Natural killer cell (primary cell): ENCODE results near the gene OPN3. TPM values are rescaled to one million over a fixed set of nuclear protein-coding genes. Genes with fewer than 3 reads are reported as not detected.

ENCODE experiments used
- ATAC-seq, 3 donors: fragments of 150-1000 bp in 2 of 3; fragments of 200-7000 bp in 1 of 3; cut with Tn5 transposase; 1 replicate in 1 of 3; 2 replicates in 2 of 3; pipeline ENCODE4 v1.10.0; 2021; ENCODE audit warnings: mild to moderate bottlenecking in 2 of 3, moderate library complexity in 2 of 3
- DNase-seq, 2 donors: peaks; one replicate each; pipeline versions ENCODE4 v3.0.0 to v3.0.0-alpha.2; 2013 to 2021; ENCODE audit warnings: mixed read lengths in 1 of 2
- H3K27ac ChIP-seq: one replicate; pipeline ENCODE4 v1.5.1; 2013; ENCODE audit warnings: mild to moderate bottlenecking, low read length
- H3K27me3 ChIP-seq: one replicate; pipeline ENCODE4 v1.6.1; 2013; ENCODE audit warnings: low read length; ENCODE audit not compliant: control insufficient read depth, insufficient read depth
- H3K36me3 ChIP-seq: one replicate; pipeline ENCODE4 v1.6.1; 2013; ENCODE audit warnings: low read length; ENCODE audit not compliant: control insufficient read depth, insufficient read depth
- H3K4me1 ChIP-seq: one replicate; pipeline ENCODE4 v1.6.1; 2013; ENCODE audit warnings: low read length; ENCODE audit not compliant: control insufficient read depth, insufficient read depth
- H3K4me3 ChIP-seq: one replicate; pipeline ENCODE4 v1.5.1; 2013; ENCODE audit warnings: low read length
- H3K9me3 ChIP-seq: one replicate; pipeline ENCODE4 v1.6.1; 2013; ENCODE audit warnings: low read length; ENCODE audit not compliant: control insufficient read depth, insufficient read depth
- H3K27ac Mint-ChIP-seq, 2 donors: one replicate each; pipeline ENCODE4 v1.8.0; 2022; ENCODE audit warnings: mild to moderate bottlenecking in 2 of 2, mixed read lengths in 2 of 2, moderate library complexity in 1 of 2
- H3K27me3 Mint-ChIP-seq, 2 donors: one replicate each; pipeline ENCODE4 v1.8.0; 2022; ENCODE audit warnings: low read depth in 2 of 2, mixed read lengths in 2 of 2
- H3K36me3 Mint-ChIP-seq: one replicate; pipeline ENCODE4 v1.8.0; 2022; ENCODE audit warnings: mixed read lengths
- H3K4me1 Mint-ChIP-seq, 2 donors: one replicate each; pipeline ENCODE4 v1.8.0; 2022; ENCODE audit warnings: mixed read lengths in 2 of 2
- H3K4me3 Mint-ChIP-seq: one replicate; pipeline ENCODE4 v1.8.0; 2022; ENCODE audit warnings: mild to moderate bottlenecking, moderate library complexity, mixed read lengths
- H3K9me3 Mint-ChIP-seq, 2 donors: one replicate each; pipeline ENCODE4 v1.8.0; 2022; ENCODE audit warnings: mixed read lengths in 2 of 2
- CTCF ChIP-seq: fragments of 200-600 bp; IDR thresholded peaks from one replicate; pipeline ENCODE4 v1.8.0; 2022; ENCODE audit warnings: antibody characterized with exemption
- WGBS: methylation state at CpG from one replicate; pipeline ENCODE4 v1.1.7; 2013; ENCODE audit warnings: missing lambda C conversion rate; ENCODE audit not compliant: insufficient coverage; 5-methylcytosine and 5-hydroxymethylcytosine counted together
- intact Hi-C: fragments of 100-400 bp; cut with micrococcal nuclease; formaldehyde crosslinking; loops from one replicate; pipeline ENCODE4 v1.14.2; 2022
- total RNA-seq, 4 donors: library from RNA; stranded (reverse); fragments of 120-200 nt in 1 of 4; gene quantifications; one replicate each; pipeline versions ENCODE4 v1.2.3 to v1.2.4, GENCODE V29; 2013 to 2022

OPN3 gene
- total RNA-seq, 3 donors from 2014 or later (not counting 1 experiment from before 2014, with no cell fraction given), result 3.9 to 5.1 (median 4.1) TPM

DNA sequence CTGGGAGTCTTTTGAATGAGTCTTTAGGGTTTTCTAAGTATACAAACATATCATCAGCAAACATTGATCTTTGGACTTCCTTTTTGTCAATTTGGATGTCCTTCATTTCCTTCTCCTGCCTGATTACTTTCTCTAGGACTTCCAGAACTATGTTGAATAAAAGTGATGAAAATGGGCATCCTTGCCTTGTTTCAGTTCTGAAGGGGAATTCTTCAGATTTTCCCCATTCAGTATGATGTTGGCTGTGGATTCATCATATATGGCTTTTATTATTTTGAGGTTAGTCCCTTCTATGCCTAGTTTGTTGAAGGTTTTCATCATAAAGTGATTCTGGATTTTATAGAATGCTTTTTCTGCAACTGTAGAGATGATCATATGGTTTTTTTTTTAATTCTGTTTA lies 66.0 kb downstream of the OPN3 start:
- peaks cover 34% of the 10 kb centered on the region for H3K36me3 Mint-ChIP-seq
- no peaks in the 10 kb centered on the region for H3K4me1 Mint-ChIP-seq

DNA sequence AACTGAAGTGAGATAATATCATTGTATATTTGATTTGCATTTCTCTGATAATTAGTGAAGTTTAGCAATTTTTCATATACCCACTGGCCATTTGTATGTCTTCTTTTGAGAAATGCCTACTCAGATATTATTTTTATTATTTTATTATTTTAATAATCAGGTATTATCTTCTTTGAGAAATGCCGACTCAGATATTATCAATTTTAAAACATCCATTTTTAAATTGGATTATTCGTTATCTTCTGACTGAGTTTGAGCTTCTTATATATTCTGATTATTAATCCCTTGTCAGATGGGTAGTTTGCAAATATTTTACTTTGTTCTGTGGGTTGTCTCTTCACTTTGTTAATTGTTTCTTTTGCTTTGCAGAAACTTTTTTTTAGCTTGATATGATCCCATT lies 70.3 kb downstream of the OPN3 start:
- Histone ChIP-seq H3K4me1 (no peaks in the 10 kb centered on the region), H3K27ac (no peak overlapping the region), H3K27me3 (no peaks in the 10 kb centered on the region), H3K4me3 (no peak overlapping the region), H3K36me3 (no peaks in the 10 kb centered on the region), H3K9me3 (no peaks in the 10 kb centered on the region)
- Mint-ChIP-seq H3K36me3 (peaks cover 12% of the 10 kb centered on the region), H3K9me3 (no peaks in the 10 kb centered on the region), H3K27ac (no peak overlapping the region), H3K4me1 (no peaks in the 10 kb centered on the region), H3K27me3 (peaks cover 11 to 45% of the 10 kb centered on the region in 2 donors), H3K4me3 (no peak overlapping the region)
- WGBS, result no CpG with 5 or more reads among the region's 2 CpGs
- intact Hi-C loops, result no loop called here
- ATAC-seq (no peak), DNase-seq (no peak)
- no peak for TF ChIP-seq CTCF

More for the DNA sequence above, 66.0 kb downstream of the OPN3 start:
- no peak overlapping the region for H3K27ac Mint-ChIP-seq
- Histone ChIP-seq H3K4me1 (no peaks in the 10 kb centered on the region), H3K27me3 (no peaks in the 10 kb centered on the region), H3K9me3 (no peaks in the 10 kb centered on the region), H3K4me3 (no peak overlapping the region), H3K27ac (no peak overlapping the region), H3K36me3 (no peaks in the 10 kb centered on the region)
- TF ChIP-seq CTCF, result no peak
- peaks cover 18 to 67% of the 10 kb centered on the region in 2 donors for H3K27me3 Mint-ChIP-seq
- ATAC-seq, result no peak
- peaks cover 8 to 10% of the 10 kb centered on the region in 2 donors for H3K9me3 Mint-ChIP-seq
- DNase-seq, result no peak
- intact Hi-C loops, result no loop called here
- no peak overlapping the region for H3K4me3 Mint-ChIP-seq

DNA sequence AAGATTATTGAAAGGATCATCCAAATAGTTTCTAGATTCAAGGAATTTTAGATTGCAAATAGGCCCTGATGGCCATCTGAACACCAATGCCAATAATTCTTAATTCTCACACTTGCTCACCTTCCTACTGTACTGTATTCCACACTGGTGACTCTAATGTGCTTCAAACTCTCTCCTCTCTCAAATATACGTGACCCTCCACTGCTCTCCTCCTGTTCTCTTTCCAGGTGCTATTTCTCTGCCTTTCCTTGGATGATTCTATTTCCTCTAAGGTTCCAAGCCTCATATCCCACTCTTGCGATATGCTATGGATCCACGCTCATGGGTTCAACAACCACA lies 79.4 kb downstream of the OPN3 start:
- DNase-seq (no peak), ATAC-seq (no peak)
- no peak overlapping the region for H3K27ac ChIP-seq
- Mint-ChIP-seq H3K4me1 (no peaks in the 10 kb centered on the region), H3K27ac (no peak overlapping the region), H3K27me3 (peaks cover 0 to 4% of the 10 kb centered on the region in 2 donors), H3K36me3 (no peaks in the 10 kb centered on the region), H3K4me3 (no peak overlapping the region), H3K9me3 (no peaks in the 10 kb centered on the region)
- H3K36me3 ChIP-seq, result no peaks in the 10 kb centered on the region
- TF ChIP-seq CTCF, result no peak
- 93% methylated on average over 3 of the region's 3 CpGs for WGBS
- H3K4me1 ChIP-seq, result no peaks in the 10 kb centered on the region
- no peaks in the 10 kb centered on the region for H3K27me3 ChIP-seq
- H3K9me3 ChIP-seq, result no peaks in the 10 kb centered on the region
- no peak overlapping the region for H3K4me3 ChIP-seq
- intact Hi-C loops, result no loop called here

- H3K4me3 Mint-ChIP-seq, result no peak overlapping the region
- H3K27ac Mint-ChIP-seq, result no peak overlapping the region
- H3K27me3 Mint-ChIP-seq, result peaks cover 0 to 4% of the 10 kb centered on the region in 2 donors
- no peak for ATAC-seq
- H3K36me3 Mint-ChIP-seq, result no peaks in the 10 kb centered on the region
- Histone ChIP-seq H3K4me3 (no peak overlapping the region), H3K9me3 (no peaks in the 10 kb centered on the region), H3K36me3 (no peaks in the 10 kb centered on the region), H3K27ac (no peak overlapping the region), H3K27me3 (no peaks in the 10 kb centered on the region), H3K4me1 (no peaks in the 10 kb centered on the region)
- no peak for DNase-seq
- intact Hi-C loops, result no loop called here
- no peak for TF ChIP-seq CTCF
- H3K4me1 Mint-ChIP-seq, result no peaks in the 10 kb centered on the region
- H3K9me3 Mint-ChIP-seq, result no peaks in the 10 kb centered on the region
- 79% methylated on average over 4 of the region's 4 CpGs for WGBS
Measured at GRCh38 chr1:241560146-241560848, 79.9 kb downstream of the OPN3 start.
